GM21786 (cell line): ENCODE measurements around the gene CCDC15.

ENCODE experiments used
- ATAC-seq: cut with Tn5 transposase; IDR thresholded peaks from one replicate; pipeline ENCODE4 v1.9.1; 2021; ENCODE audit not compliant: unreplicated experiment

CCDC15 gene

DNA sequence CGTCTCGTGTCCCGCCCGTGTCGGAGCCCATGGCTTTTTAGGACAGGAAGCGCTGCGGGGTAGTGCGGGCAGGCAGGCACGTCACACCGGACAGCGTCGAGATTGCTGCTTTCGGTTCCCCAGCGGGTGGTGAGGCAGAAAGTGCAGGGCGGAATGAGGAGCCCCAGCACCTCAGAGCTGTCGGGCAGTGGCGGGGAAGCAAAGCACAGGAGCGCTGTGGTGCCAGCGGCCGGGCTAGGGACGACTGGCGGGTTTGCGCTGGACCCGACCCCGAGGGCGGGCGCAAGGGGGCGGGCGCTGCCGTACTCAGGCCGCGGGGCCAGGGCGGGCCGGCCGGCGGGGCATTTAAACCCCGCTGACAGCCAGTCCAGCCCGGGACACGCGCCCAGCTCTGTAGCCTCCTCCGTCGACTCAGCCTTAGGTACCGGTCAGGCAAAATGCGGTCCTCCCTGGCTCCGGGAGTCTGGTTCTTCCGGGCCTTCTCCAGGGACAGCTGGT, 109.0 kb downstream of the CCDC15 start, which contains the start of gene SLC37A2:
TSS of gene SLC37A2 (plus strand) at position 375 of the 498 bp plus-strand sequence. CDS start at position 438, 63 bp downstream.
- peak; percentile 89 for ATAC-seq

DNA sequence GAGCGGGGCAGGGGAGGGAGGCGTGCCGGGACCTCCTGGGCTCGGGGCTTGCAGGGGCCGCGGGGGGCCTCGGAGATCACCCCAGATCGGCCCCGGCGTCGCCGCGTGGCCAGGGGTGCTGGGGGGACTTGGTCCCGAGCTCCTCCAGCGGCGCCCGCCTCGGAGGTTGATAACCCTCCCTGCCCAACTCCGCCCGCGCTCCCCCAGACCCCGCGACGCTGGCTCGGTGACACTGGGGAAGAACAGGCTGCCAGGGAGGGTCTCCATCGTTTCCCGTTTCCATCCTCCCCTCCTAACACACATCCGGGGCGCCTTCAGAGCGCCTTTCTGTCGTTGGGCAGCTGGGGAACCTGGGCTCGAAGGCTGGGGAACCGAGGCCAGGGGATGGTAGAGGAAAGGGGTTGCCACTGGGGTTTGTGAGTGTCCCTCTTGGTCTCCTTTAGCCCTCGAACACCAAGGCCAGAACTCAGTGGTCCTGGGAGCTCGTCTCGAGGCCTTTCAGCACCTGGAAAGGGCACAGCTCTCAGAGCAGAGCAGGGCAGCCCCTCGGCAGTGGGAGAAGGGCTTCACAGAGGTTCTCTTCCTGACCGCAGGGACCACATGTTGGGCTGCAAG, 109.5 kb downstream of the CCDC15 start:
- peak; percentile 10 for ATAC-seq

DNA sequence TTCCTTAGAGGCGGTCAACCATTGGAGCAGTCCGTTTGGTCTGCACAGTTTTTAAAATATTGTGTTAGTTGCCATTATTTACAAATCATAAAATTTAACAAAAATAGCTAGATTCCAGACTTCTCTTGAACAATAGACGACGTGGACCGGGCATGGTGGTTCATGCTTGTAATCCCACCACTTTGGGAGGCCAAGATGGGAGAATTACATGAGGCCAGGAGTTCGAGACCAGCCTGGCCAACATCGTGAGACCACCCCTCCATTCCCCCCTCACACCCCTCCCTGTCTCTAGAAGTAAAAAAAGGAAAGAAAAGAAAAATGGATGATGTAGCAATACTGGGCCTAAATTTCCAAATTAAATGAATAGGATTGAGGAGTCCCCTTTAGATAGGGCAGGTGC, 110.1 kb downstream of the CCDC15 start:
- no peak for ATAC-seq

DNA sequence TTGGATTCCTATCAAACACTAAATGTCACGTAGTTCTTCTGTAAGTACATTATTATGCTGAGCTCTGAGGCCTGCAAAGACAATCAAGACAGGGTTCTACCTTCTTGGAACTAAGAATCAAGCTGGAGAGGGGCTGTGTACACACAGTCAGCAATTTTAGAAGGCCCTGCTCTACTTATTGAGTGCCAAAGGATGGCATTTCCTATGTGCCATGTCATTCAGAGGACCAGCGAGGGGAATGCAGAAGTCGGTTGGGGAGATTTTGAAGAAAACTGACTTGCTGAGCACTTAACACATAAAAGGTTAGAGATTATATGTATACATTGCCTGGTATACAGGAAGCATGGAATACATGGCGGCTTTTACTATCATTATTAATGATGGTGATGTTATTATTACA, 114.4 kb downstream of the CCDC15 start:
- no peak for ATAC-seq

DNA sequence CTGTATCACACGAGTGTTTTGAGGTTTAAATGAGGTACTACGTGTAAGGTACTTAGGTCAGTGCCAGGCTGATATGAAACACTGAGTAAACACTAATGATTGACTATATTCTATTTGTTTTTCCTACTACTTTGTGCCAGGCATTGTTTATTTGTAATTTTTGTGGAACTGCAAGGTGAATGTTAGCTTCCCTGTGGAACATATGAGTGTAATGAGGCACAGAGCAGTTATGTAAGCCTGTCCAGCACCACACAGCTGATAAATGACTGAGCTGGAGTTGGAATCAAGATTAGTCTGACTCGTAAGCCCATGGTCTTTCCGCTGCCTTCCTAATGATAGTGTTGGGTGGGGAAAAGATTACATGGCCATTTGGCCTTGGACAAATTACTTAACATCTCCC, 115.0 kb downstream of the CCDC15 start:
- ATAC-seq = no peak

DNA sequence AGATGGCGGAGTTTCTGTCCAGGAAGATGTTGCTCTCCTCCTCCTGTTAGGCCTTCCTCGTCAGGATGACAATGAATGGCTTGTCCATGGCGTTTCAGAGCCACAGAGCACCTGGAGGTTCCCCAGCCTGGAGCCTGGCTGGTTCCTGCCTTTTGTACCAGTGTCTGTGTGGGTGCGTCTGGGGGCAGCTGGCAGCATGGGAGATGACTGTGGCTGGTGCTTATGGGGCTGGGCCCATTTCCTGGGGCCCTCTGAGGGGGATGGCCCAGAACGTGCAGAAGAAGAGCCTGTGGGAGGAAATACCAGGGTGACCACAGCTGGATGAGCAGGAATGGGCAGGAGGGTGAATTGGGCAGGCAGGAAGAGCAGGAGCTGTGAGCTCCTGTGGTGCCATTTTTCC, 115.8 kb downstream of the CCDC15 start:
- no peak for ATAC-seq

DNA sequence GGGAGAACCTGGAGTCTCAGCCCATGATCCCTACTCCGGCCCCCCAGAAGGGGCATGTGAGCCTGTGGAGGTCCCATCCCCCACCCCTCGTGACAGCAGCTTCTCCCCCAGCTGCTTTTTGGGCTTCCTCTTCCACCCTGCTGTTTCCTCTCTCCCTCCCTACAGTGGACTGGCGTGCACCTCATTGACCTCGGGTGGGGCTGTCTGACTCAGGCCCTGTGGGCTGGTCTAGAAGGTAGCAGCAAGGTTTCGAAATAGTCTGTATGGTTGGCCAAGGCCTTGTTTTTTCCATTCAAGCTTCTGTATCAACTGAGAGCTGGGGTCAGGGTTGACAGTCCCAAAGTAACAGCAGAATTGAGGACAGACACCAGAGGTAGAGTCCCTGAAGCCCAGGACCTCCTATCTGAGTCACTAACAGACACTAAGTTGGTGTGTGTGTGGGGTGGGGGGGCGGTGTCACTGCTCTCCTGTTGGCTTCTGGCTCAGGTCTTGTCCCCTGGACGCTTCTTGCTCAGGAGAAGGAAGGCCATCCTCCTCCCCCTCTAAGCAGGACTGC, 116.8 kb downstream of the CCDC15 start:
- ATAC-seq = peak; percentile 70

DNA sequence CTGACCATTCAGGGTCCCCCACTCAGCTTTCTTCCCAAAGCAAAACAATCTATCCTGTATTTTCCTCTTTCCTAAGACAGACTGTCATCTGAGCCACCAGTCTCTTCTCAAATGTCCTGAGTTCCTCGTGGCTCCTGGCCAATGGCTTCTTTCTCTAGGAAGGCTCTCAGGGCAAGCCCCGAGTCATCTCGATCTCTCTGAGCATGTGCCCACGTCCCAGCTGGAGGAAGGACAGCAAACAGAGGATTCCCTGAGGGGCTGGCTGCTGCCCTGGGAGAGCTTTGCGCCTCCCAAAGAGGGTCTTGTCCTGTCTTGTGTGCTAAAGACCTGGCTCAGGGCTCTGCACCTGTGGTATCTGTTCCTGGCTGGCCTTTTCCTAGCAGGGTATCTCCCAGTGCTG, 117.4 kb downstream of the CCDC15 start:
- no peak for ATAC-seq

DNA sequence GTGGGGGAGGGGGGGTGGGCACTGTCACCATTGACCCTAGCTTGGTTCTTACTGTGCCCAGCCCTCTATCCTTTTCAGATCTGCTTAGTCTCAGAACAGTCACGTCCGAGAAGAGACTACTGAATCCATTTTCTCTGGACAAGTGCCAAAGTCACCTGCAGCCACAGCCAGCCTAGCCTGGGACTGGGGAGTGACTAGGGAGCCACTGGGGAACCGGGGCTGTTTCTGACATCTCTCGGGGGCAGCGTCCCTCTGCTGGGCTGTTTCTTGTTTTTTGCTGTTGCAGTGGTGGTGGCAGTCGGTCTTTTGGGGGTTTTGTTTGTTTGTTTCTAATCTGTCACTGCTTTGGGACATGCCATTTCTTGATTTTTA, 117.8 kb downstream of the CCDC15 start:
- no peak for ATAC-seq

DNA sequence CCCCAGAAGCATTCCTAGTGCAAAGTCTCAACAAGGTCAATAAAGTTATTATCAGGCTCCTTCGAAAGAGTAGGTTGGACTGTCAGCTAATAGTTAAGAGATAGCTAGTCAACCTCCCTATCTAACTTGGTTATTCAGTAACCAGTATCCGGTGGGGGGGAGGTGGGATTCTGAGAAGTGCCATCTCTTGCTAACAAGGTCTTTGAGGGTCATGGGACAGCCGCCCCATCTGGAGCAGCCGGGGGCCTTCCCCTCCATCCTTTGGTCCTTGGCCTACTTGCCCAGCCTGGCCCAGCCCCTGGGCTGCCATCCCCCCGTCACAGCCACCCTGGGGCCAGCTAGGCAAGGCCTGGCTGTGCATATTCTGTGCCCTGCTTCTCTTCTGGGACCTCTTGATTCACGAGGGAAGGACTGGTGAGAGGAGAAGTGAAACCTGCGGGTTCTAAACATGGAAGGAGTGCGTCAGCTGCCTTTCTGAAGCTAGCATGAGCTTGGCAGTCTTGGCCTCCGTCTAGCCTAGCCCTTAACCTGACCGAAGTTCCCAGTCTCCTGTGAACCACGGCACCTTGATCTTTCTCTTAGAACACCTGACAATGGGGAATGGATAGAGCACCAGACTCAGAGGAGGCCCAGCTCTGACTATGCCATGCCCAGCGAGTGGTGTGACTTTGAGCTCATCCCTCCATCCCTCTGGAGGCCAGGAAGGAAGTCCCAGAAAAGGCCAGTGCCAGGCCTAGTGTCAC, 118.4 kb downstream of the CCDC15 start:
- peak; percentile 76 for ATAC-seq

DNA sequence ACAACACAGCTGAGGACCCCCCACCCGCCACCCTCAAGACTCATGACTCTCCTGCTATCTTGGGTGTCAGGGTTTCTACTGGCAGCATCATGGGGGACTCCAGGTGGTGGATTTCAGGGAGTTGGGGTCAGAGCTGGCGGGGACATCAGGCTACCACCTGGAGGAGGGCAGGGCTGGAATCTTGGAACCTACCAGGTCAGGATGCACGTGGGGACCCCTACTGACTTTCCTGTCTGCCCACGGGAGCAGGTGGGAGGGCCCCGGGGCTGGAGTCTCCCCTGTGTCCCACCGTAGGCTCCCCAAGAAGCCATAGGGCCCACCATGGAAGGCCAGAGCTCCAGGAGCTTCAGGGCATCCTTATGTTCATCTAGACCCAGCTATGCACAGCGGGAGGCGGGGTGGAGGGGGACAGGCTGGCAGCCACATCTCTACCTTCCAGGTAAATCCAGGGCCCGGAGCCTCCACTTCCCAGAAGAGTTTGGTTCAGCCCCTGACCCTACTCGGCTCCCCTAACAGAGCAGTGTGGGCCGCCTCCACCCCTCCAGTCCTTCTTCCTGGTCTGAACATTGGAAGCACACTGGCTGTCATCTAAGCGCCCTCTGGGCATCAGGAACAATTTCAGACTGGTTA, 119.1 kb downstream of the CCDC15 start:
- no peak for ATAC-seq

DNA sequence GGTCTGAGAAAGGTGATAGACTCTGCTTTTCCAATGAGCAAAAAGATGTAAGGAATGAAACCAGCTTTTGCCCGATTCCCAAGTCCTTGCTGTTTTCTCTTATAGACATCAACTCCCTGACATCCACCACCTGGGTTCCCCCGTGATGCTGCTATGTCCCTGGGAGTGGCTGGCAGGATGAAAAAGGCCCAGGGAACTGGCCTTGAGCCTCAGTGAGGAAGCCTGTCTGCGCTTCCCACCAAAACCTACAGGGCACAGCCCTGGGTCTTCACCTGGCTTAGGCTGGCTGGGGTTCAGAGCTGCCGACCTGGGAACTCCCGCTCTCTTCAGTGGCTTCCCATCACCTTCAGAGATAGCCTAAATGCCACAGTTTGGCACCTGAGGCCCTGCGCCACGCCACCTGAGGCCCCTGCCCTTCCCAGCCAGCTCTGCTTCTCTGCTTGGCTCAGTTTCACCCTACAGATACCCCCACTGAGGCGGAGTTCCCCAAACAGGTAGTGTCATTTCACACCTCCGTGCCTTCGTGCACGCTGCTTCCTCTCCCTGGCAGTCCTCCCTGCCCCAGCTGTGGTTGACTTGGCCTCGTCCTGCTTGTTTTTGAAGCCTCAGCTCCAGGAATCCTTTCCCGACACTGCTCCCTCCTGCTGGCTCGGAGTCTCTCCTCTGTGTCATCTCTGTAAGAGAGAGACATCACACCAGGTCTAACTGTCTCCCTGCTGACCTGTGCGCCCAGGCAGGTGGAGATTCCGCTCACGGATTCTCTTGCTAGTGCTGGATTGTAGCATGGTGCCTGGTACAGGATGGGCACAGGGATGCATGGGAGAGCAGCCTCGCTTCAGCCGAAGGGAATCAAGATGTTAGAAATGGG, 119.8 kb downstream of the CCDC15 start:
- ATAC-seq = no peak

DNA sequence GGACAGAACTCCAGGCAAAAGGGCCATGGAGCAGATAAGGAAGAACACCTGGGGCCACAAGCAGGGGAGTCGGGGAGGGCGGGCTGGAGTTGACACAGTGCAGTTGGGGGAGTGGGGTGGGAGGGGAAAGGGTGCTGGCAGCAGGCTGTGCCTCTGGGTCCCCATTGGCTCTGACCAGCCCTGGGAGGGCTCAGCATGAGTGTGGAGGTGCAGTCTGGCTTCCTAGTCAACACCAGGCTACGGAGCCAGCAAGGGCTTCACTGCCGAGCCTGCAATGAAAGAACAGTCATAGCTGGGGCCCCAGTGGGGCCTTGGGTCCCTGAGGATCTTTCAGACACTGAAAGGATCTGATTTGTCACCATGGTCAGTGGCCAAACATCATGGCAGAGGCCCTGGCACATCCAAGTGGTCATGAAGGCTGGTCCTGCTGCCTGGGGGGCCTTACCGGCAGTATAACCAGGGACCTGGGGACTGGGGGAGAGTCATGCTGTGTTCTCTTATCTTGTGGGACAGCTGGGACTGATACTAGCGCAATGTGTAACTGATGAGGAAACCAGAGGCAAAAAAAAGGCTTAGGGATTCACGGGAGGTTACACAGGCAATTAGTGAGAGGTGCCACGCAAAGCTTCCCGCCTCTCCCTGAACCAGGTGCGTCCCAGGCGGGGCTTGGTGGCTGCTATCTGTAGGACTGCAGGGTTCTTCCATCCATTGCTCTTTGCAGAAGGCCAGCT, 120.7 kb downstream of the CCDC15 start:
- no peak for ATAC-seq

DNA sequence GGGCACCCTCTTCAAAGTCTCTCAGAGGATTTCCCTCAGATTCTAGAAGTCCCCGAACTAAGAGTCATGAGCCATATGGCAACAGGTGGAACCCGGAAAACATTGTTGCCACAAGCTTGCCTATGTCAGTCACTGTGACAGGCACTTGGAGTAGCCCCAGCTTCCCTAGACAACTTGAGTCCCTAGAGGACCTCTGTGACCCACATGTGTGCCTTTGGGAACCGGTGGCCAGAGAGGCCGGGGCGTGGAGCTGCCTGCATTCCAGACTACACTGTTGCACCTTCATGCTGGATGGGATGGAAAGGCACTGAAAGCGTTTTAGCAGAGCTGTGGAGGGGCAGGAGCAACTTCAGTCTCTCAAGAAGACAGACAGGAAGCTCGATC, 121.2 kb downstream of the CCDC15 start:
- no peak for ATAC-seq

DNA sequence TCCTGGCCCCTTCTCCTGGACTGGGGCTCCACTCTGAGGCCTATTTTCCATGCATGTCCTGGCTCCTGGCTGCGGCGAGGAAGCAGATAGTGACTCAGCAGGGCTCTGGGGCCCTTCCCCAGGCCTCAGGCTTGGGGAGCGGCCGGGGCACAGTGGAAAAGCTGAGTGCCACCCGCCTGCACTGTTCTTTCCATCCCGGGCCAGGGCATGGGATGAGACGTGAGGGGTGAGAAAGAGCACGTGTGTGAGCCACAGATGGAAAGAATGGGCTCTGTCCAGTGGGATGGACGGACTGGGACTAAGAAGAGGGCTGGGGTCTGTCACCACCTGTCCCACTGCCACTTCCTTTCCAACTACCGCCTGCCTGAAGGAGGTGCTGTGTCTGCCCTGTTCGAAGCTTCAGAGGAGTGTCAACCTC, 121.9 kb downstream of the CCDC15 start:
- ATAC-seq = no peak

DNA sequence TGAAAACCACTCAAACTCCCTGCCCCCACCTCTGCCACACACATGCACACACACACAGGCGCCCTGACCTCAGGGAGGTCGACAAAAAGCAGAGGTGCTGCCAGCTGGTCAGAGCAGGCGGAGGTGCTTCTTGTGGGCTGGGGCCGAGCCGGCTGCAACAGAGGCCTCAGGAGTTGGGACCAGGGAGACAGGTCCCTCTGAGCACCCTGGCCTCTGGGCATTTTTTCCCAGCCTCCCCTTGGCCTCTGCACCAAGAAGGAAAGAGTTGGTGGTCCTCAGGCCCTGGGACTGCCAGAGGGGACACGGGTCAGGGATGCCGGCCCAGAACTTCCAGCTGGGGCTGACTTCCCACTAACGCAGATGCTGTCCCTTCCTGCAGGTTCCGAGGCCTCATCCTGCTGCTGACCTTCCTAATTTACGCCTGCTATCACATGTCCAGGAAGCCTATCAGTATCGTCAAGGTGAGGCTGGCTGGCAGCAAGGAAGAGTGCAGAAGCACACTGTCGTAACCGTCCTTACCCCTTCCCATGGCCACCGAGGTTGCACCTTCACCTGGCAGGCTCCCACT, 122.5 kb downstream of the CCDC15 start:
- ATAC-seq = no peak

DNA sequence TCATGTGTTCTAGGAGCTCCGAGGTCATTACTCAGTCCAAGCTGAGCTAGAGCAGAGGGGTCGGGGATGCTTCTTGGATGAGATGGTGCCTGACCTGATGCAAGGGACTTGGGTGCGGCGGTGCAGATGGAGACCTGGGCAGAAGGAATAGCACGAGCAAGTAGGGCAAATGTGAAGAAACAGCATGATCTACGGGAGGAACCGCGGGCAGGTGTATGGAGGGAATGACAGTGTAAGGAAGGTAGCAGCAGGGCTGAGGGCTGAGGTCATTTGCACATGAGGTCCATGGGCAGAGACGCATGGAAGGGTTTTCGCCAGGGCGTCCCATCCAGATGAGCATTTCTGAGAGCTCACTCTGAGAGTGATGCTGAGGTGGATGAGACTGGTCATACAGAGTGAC, 124.0 kb downstream of the CCDC15 start:
- no peak for ATAC-seq

DNA sequence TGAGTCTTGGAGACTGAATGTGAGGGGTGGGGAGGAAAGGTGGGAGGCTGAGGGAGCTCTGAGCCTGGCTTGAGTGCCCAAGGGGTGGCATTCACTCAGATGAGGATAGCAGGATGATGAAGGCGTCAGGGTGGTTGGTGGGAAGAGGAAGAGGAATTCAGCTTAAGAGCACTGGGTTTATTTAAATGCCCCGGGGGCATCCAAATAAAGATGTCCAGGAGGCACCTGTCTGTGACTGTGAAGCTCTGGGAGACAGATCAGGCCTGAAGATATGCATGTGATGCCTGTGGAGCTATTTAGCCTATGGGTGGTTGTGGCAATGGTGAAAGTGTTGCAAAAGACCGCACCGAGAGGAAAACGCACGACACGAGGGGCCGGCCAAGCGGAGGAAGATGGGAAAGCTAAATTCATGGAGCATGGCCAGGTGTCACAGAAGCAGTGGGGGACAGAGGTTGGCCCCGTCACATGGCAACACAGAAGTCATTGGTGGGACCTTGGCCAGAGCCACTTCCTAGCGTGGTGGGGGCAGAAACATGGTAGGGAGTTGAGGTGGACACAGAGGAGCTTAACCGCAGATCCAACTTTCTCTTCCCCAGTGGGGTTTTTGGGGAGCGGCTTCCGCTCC, 124.6 kb downstream of the CCDC15 start:
- ATAC-seq = no peak

DNA sequence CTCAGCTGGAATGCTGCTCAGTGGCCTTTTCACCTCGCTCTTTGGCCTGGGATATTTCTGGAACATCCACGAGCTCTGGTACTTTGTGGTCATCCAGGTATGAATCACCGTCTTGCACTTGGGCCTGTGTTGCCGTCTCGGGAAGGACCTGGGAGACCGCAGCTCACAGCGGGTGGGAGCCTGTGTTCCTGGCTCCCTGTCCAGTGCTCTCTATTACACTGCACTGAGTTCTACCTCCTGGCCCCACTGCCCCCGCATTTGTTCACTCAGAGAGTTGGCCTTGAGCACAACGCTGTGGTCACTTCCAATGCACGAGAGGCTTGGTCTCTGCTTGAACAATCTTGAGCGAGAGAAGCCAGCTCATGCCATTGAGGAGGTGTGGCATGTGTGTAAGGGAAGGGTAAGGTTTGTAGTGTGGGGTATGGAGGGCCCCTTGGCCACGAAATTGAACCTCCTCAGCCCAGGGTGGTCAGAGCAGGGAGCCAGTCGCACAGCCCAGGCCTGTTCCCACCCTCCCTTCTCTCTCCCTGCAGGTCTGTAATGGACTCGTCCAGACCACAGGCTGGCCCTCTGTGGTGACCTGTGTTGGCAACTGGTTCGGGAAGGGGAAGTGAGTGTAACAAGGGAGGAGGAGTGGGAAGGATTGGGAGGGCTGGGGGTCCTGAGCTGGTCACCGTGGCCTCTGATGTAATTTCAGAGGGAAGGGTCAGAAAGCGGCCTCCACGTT, 125.3 kb downstream of the CCDC15 start:
- no peak for ATAC-seq
